Activated CD4-positive, alpha-beta T cell treated with anti-CD3 and anti-CD28 coated beads, Interleukin-2, Interleukin-4, amounts not matched to agents 100 ng/mL and 50 ng/mL, durations not matched to agents 16 hours and 8 hours (primary cell): ENCODE results near the gene STAT6.
A peak's percentile ranks its signal among the peaks of the same experiment; 100 is the strongest.

Experiments
- DNase-seq: peaks from one replicate; pipeline ENCODE4 v3.0.0-alpha.2; 2020; ENCODE audit warnings: low spot score

STAT6 gene, protein sequence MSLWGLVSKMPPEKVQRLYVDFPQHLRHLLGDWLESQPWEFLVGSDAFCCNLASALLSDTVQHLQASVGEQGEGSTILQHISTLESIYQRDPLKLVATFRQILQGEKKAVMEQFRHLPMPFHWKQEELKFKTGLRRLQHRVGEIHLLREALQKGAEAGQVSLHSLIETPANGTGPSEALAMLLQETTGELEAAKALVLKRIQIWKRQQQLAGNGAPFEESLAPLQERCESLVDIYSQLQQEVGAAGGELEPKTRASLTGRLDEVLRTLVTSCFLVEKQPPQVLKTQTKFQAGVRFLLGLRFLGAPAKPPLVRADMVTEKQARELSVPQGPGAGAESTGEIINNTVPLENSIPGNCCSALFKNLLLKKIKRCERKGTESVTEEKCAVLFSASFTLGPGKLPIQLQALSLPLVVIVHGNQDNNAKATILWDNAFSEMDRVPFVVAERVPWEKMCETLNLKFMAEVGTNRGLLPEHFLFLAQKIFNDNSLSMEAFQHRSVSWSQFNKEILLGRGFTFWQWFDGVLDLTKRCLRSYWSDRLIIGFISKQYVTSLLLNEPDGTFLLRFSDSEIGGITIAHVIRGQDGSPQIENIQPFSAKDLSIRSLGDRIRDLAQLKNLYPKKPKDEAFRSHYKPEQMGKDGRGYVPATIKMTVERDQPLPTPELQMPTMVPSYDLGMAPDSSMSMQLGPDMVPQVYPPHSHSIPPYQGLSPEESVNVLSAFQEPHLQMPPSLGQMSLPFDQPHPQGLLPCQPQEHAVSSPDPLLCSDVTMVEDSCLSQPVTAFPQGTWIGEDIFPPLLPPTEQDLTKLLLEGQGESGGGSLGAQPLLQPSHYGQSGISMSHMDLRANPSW

GRCh38 chr12:57111031-57111734 is at the start of gene STAT6:
TSS of gene STAT6 (minus strand) at chr12:57111362. CDS start at chr12:57108278, 3,084 bp downstream.
- DNase-seq = peak; percentile 91

DNA sequence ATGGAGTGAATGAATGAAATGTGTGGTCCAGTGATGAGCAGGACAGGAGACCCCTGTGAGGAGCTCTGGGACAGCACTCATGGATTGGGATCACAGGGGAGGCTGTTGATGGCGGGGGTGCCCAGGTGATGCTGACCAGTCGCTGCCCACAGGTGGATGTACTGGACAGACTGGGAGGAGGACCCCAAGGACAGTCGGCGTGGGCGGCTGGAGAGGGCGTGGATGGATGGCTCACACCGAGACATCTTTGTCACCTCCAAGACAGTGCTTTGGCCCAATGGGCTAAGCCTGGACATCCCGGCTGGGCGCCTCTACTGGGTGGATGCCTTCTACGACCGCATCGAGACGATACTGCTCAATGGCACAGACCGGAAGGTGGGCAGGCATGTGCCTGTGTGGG is 49.6 kb upstream of the STAT6 start:
- DNase-seq = no peak

DNA sequence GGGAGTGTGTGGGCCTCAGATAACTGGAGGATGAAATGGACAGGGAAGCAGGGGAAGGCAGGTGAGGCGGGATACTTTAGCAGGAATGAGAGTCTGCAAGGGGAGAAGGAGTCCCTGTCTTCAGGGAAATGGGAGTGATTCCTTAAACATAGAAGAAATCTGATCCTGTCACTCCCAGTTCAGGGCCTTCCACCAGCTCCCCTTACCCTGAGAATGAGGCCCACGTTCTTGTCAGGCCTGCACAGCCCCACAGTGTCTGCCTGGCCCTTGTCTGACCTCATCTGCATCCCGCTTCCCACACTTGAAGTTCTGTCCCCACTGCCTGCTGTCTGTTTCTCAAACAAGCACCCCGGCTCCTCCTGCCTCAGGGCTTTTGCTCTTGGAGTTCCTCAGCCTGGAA is 48.9 kb upstream of the STAT6 start:
- no peak for DNase-seq

GRCh38 chr12:57159311-57159710 is 48.1 kb upstream of the STAT6 start:
- DNase-seq = no peak

GRCh38 chr12:57158665-57159064 is 47.5 kb upstream of the STAT6 start:
- DNase-seq = no peak

- no peak for DNase-seq
Measured at GRCh38 chr12:57158186-57158585, 47.0 kb upstream of the STAT6 start.

DNA sequence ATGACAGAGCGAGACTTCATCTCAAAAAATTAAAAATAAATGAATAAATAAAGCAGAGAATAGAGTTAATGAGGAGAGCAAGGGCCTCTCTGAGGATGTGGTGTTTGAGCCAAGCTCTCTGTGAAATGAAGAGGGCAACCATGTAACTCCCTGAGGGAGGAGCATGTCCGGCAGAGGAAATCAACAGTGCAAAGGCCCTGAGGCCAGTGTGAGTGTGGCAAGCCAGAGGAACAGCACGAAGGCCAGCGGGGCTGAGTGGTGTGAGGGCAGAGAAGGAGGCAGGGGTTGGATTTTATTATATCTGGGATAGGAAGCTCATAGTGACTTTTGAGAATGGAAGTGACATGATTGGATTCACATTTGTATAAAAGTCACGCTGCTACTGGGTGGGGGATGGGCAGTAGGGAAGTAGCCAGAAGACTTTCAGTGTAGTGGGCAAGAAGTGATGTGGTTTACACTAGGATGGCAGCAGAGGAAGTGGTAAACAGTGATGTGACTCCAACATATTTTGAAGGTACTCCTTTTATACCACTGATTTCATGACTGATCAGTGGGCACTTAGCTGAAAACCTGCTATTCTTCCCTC is 46.5 kb upstream of the STAT6 start:
- no peak for DNase-seq

DNA sequence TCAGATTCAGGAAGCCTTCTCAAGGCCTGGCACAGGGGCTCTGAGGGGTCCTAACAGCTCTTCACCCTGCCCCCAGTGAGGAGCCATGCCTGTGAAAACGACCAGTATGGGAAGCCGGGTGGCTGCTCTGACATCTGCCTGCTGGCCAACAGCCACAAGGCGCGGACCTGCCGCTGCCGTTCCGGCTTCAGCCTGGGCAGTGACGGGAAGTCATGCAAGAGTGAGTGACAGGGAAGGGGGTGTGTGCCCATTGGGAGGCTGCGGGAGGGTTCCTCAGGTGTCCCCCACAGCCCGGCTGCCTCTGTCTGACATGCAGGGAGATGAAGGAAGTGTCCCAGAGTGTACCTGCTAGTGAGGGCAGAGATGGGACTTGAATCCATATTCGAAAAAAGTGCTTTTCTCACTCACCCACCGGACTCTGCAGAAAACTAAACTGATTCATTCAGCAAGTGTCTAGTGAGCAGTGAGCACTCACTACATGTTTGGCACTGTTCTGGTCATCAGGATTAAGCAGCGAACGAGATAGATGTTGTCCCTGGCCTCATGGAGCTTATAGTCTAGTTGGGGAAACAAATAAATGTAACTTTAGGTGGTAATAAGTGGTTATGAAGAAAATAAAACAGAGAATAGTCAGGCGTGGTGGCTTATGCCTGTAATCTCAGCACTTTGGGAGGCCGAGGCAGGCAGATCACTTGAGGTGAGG is 45.7 kb upstream of the STAT6 start:
- no peak for DNase-seq

DNA sequence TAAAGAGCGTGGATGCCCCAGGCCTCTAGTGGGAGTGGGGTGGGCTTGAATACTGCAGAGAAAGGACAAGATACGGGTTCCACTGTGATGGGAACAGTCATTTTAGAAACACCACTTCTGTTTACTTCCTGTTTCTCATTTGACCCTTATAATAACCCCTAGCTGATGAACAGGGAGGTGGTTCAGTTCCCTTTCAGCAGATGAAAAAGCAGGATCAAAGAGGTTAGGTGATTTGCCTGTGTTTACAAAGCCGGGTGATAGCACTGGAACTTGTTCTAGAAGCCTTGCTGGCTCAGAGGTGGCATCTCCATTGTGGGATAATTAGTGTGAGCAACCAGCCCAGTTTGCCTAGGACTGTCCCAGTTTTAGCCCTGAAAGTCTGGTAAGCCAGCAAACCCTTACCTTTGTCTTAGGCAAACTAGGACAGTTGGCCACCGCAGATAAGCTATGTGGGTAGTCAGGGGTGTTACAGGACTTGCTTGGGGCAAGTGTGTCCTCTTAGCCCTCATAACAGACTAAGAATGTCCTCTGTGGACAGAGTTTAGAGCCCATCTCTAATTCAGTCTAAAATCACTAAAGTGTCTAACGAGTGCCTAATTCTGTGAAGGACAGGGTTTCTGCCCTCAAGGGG is 43.8 kb upstream of the STAT6 start:
- DNase-seq = no peak

DNA sequence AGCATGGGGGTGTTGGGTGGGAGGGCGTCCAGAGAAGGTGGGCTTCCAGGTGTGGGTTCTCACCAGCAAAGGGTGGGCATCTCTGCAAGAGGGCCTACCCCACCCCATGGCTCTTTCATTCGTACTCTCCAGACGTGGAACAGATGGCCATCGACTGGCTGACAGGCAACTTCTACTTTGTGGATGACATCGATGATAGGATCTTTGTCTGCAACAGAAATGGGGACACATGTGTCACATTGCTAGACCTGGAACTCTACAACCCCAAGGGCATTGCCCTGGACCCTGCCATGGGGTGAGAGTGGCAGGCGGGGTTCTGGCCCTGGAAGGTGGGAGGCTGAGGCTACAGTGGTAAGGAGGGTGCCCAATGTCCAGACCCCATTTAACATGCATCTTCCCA is 42.9 kb upstream of the STAT6 start:
- DNase-seq = no peak

DNA sequence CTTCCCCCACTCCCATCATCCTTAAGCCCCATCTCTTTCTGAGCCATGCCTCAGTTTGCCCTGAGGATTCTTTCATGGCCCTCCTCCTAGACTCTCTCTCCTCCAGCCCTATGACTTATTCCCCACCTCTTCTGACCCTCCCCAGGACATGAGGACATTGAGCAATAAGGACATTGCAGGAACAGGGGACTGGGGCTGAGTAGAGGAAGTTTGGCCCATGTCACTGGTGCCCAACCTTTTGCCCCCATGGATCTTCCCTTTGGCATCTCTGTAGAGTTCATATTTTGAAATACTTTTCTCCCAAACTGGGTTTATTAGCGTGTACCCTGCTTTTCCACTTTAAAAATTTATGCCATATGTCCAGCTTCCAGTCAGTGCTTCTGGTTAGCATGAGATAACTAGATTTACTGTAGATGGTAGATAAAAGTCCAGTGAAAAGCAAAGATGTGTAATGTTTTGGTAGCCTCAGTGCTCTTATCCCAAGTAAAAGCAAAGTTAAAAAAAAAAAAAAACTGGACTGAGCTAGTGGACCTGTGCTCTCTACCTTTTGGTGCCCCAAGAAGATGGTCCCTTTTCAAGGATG is 42.3 kb upstream of the STAT6 start:
- no peak for DNase-seq

DNA sequence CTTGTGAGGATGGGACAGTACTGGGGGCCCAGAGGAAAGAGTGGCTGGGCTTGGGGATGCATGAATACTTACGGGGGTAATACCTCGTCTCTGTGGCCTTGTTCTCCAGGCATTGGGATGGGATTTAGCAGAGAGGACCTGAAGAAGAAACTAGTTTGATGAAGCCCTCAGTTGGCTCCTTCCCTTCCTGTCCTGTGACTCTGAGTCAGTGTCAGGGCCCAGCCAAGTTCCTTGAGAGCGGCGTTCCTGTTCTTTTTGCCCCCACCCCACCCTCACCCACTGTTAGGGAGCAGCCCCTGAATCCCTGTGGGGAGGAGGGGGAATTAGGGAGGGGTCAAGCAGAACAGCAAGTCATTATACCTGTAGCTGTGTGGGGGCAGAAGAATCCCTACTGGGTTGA is 41.5 kb upstream of the STAT6 start:
- DNase-seq = no peak

DNA sequence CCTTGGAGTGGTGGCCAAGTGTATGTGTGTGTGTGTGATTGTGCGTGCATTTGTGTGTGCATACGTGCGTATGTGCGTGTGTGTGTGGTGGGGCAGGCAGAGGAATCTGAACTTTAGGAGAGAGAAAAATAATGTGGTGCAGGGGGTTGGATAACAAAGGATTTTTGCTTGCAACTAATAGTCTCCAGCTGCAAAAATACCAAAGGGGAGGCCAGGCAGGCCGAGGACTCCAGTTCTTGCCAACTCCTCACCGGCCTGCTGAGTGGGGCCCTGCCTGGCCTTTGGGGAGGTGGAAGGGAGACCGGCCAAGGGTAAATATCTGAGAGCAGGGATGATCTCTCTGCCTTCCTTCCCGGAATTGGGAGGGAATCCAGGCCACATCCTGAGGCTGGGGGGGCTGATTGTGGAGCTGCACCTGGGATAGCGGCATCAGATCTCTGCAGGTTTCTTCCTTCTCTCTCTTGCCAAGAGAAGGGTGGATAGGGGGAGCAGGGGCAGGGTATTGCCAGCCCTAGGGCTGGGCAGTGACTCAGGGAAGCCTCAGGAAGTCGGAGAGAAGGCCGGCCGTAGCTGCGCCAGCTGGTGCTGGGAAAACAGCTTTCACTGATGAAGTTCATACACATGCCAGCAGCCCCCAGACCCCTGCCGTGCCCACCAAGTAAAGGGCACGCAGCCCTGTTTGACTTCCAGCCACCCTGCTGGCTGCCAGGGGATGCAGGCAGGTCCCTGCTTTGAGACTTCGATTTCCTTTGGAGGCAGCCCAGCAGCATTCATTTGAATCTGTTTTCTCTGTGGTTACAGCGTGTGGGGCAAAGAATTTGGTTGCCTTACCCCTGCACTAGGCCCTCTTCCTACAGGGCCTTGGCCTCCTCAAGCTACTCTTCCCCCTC is 40.8 kb upstream of the STAT6 start:
- DNase-seq = no peak

- no peak for DNase-seq
Measured at GRCh38 chr12:57150400-57151000, 39.3 kb upstream of the STAT6 start.

DNA sequence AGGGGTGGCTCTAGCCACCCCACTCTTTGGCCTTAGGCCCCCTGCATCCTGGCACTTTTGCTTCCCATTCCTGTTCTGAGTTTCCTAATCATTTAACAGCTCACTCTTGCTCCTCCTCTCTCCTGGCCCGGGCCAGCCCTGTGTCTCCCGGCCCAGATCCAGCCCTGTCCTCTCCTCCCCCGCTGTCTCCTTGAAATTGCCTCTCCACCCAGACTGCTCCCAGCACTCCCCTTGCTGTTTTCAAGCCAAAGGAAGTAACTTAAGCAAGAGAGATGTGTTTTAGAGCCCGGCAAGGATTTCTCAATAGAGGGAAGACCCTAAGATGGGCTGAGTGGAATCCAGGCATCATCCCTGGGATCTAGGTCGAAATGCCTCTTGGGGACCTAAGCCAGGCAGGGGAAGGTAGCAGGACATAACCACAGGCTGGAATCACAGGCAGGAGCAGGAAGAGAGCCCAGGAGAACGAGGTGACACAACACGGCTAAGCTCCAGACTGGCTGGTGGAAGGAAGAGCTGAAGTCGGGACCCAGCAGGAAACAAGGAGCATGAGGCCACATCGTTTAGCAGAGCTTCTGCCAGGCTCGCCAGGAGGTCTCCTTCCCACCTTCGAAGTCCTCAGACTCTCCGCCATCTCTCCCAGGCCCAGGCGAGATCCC is 38.2 kb upstream of the STAT6 start:
- DNase-seq = no peak

- no peak for DNase-seq
Measured at GRCh38 chr12:57148469-57149244, 37.5 kb upstream of the STAT6 start.

DNA sequence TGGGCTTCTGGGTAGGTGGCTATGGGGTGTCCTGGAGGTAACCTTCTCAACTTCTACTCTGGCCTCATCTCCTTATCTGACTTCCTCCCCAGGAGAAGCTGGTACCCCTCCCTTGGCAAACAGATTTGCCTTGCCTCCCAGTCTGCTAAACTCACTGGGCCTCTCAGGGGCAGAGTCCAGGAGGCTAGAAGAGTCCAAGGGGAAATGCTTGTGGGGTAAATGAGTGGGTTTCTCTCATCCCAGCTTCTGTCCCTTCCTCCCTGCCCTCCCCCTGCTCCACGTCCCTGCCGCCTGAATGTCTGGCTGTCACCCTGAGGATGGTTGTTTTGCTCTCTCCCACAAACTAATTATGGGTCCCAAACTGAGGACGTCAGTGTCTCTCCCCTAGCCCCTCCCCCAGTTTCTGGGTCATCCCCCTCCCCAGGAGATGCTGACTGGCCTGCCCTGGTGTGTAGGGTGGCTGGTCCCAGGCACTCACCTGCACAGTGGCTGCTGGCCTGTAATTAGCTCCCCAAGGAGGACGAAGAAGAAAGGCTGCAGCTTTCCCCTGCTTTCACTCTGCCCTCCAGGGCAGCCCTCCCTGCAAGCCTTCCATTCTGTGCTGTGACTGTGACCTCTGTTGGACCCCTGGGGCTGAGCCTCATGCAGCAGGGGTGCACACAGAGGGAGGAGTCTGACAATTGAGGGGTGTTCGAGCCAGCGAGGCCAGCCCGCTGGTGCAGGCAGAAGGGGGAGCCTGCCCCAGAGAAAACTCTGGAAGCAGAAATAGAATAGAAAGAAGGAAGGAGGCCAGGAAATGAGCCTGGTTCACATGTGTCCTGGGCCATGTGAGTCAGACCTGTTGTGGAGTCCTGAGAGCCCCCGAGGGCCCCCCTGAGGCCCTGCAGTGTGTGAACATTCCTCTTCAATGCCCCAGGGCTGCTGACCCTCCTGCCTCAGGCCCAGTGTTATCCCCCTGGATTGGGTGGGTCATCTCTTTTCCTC is 36.1 kb upstream of the STAT6 start, which contains the start of gene LRP1-AS:
TSS of gene LRP1-AS (minus strand) at position 659 of the 984 bp plus-strand sequence.
- no peak for DNase-seq
